ENCODE results near the gene ASPN. TPM values are rescaled to one million over a fixed set of nuclear protein-coding genes. Genes with fewer than 3 reads are reported as not detected.

Gene ASPN
- total RNA-seq, 2 experiments from 2014 or later = not detected

DNA sequence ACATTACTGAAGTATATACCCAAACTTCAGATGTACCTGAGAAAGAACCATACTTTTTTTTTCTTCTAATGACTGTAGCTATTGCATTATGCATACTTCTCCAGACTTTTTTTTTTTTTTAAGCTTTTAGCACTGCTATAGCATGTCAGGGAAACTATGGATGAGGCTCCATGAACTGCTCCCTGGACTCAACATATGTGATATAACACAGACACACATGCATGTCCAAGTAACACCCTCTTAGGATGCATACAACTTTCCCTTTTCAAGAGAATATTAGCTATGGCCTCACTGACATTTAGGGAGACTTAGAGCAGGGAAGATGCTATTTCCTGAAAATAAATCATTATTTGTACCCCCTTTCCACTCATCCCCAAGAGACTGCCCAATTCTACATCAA is 499 bp upstream of the ASPN start:
- no peak overlapping the region for H3K4me3 Mint-ChIP-seq
- no peak overlapping the region for H3K27ac Mint-ChIP-seq
- H3K27me3 Mint-ChIP-seq (ENCODE audit: low read depth) = no peaks in the 10 kb centered on the region
- H3K36me3 Mint-ChIP-seq (ENCODE audit: low read depth) = no peaks in the 10 kb centered on the region
- H3K4me1 Mint-ChIP-seq (ENCODE audit: low read depth) = peaks cover 5% of the 10 kb centered on the region
- intact Hi-C loops (cut with micrococcal nuclease) = no loop called here
- H3K9me3 Mint-ChIP-seq = no peaks in the 10 kb centered on the region
- CTCF ChIA-PET = no interaction called here
- no peak for DNase-seq

DNA sequence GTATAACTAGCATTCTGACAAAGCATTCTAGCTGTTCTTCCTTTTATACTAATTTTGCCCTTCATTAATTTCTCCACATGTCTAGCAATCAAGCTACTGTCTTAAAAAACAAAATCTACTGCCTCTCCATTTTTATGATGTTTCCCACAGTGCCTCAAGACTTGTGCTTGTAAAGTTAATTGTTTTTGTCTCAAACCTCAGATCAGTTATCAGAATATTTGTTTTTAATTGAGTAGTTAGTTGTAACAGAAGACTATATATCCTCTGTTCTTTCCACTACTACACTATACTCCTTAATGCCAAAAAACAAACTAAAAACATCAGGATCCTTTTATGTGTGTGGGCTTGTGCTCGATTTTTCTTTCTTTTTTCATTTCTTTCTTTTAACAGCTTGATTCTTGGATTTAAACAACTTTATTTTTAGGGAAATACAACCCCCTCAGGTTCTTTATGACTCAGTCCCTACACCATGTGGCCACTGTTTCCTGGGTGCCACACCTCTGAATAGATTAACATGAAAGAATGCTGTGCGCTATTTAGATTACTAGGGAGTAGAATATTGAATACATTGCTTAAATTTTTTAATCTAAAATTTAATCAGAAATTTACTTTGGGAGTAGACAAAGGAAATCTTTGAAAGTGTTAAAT is 1.2 kb downstream of the ASPN start:
- Mint-ChIP-seq H3K9me3 (no peaks in the 10 kb centered on the region), H3K27ac (no peak overlapping the region), H3K4me1 (ENCODE audit: low read depth) (peaks cover 7% of the 10 kb centered on the region), H3K4me3 (no peak overlapping the region), H3K36me3 (ENCODE audit: low read depth) (no peaks in the 10 kb centered on the region), H3K27me3 (ENCODE audit: low read depth) (no peaks in the 10 kb centered on the region)
- intact Hi-C loops (cut with micrococcal nuclease) = no loop called here
- CTCF ChIA-PET = no interaction called here
- DNase-seq = no peak

DNA sequence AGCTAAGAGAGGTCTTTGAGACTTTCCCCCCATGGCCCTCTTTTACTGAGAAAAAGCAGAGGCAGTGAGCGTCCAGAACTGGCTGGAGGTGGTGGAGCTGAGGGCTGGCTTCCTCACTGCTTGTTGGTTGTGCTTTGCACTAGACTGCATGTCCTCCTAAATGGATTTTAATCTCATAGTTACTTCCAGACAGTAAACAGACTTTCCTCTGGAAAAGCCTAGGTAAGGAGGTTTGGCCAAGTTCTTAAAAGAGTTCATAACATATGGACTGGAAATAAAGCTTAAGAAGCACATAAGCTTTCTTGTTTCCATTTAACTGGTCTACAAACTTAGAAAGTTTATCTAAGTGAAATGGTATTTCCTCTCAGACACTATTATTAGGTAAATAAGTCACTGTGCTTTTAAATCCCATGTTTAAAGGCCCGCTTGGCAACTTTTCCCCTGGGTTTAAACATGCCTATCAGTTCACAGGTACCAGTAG is 2.0 kb downstream of the ASPN start:
- H3K9me3 Mint-ChIP-seq = no peaks in the 10 kb centered on the region
- no peak for DNase-seq
- H3K27me3 Mint-ChIP-seq (ENCODE audit: low read depth) = no peaks in the 10 kb centered on the region
- peaks cover 7% of the 10 kb centered on the region for H3K4me1 Mint-ChIP-seq (ENCODE audit: low read depth)
- H3K36me3 Mint-ChIP-seq (ENCODE audit: low read depth) = no peaks in the 10 kb centered on the region
- CTCF ChIA-PET = no interaction called here
- intact Hi-C loops (cut with micrococcal nuclease) = no loop called here
- no peak overlapping the region for H3K27ac Mint-ChIP-seq
- H3K4me3 Mint-ChIP-seq = no peak overlapping the region

DNA sequence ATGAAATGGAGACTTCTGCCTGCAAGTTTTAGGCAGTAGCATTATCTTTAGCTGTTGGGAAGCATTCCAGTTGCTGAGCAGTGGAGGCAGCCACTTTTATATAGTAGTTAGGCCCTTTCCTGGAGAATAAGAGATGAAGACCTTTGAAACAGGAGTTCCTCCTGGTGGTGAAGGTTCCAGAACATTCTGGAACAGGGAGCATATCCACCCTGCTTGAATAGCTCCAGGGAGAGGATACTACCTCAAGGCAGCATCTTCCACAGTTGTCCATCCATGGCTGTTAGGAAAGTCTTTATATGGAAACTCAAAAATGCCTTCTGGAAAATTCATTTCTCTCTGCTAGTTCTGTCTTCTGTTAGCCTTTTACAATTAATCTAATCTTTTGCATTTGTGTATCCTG is 3.0 kb downstream of the ASPN start:
- no peaks in the 10 kb centered on the region for H3K27me3 Mint-ChIP-seq (ENCODE audit: low read depth)
- no peak for DNase-seq
- intact Hi-C loops (cut with micrococcal nuclease) = no loop called here
- no peaks in the 10 kb centered on the region for H3K9me3 Mint-ChIP-seq
- CTCF ChIA-PET = interaction anchor here (1.1 kb wide), 1 partner anchor 12 kb away, joined by 3 read pairs; no protein-coding TSS in a partner anchor
- peaks cover 7% of the 10 kb centered on the region for H3K4me1 Mint-ChIP-seq (ENCODE audit: low read depth)
- no peak overlapping the region for H3K27ac Mint-ChIP-seq
- no peak overlapping the region for H3K4me3 Mint-ChIP-seq
- no peaks in the 10 kb centered on the region for H3K36me3 Mint-ChIP-seq (ENCODE audit: low read depth)

DNA sequence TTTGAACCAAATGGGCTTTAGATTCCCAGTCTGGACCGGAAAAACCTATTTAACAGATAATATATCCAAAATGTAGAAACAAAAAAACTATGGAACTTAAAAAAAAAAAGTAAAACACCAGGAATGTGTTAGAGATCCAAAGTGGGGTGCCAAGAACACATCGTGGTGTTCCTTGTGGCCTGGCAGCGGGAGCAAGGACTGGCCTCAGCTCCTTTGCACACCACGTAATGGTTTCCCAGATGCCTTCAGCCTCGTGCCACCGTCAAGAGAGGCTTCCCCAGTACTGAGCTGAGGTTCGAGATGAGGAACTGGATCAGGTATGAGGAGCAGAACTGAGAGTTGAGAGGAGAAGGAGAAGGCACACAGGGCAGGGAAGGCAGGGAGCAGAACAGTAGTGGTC is 3.5 kb downstream of the ASPN start:
- no peak overlapping the region for H3K4me3 Mint-ChIP-seq
- no peaks in the 10 kb centered on the region for H3K36me3 Mint-ChIP-seq (ENCODE audit: low read depth)
- intact Hi-C loops (cut with micrococcal nuclease) = no loop called here
- H3K9me3 Mint-ChIP-seq = no peaks in the 10 kb centered on the region
- H3K27me3 Mint-ChIP-seq (ENCODE audit: low read depth) = no peaks in the 10 kb centered on the region
- DNase-seq = no peak
- CTCF ChIA-PET = interaction anchor here (1.1 kb wide), 1 partner anchor 12 kb away, joined by 3 read pairs; no protein-coding TSS in a partner anchor
- H3K27ac Mint-ChIP-seq = no peak overlapping the region
- H3K4me1 Mint-ChIP-seq (ENCODE audit: low read depth) = peaks cover 7% of the 10 kb centered on the region

DNA sequence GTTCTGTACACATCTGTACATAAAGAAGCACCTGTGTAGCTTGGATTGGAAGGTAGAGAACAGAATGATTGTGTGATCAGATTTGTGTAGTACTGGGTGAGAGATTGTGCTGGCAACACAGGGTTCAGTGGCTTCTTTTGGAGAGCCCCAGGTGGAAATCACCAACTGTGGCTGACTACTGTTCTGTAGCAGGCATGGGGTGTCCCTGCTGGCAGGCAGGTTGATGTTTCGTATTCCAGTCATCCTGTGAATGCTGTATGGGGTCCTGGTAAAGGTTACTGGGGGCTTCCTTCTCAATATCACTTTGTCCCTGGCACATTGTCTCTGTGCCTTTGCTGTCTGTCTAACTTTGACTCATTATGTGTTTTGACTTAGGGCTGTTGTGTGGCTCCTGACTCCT is 5.3 kb downstream of the ASPN start:
- Mint-ChIP-seq H3K36me3 (ENCODE audit: low read depth) (no peaks in the 10 kb centered on the region), H3K27me3 (ENCODE audit: low read depth) (no peaks in the 10 kb centered on the region), H3K27ac (no peak overlapping the region), H3K9me3 (no peaks in the 10 kb centered on the region), H3K4me3 (no peak overlapping the region), H3K4me1 (ENCODE audit: low read depth) (peaks cover 7% of the 10 kb centered on the region)
- DNase-seq = peak; percentile 21
- intact Hi-C loops (cut with micrococcal nuclease) = no loop called here
- CTCF ChIA-PET = no interaction called here

DNA sequence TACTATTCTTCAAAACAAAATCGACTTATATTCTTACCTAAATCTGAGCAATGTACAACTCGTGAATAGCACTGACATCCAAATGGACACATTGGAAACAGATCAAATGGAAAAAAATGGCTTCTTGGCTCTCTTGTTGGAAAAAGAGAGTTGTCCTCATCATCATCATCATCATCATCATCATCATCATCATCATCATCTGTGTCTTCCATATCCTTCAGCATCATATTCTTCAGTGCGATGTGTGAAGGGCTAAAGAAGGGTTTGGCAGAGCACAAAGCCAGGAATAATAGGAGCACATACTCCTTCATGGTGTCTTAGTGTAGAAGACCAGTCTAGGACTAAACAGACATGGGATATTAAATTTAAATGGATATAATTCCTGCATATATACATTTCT is 7.7 kb downstream of the ASPN start:
- no peaks in the 10 kb centered on the region for H3K9me3 Mint-ChIP-seq
- H3K27ac Mint-ChIP-seq = no peak overlapping the region
- no peak for DNase-seq
- intact Hi-C loops (cut with micrococcal nuclease) = no loop called here
- H3K4me3 Mint-ChIP-seq = no peak overlapping the region
- CTCF ChIA-PET = no interaction called here
- H3K36me3 Mint-ChIP-seq (ENCODE audit: low read depth) = no peaks in the 10 kb centered on the region
- no peaks in the 10 kb centered on the region for H3K27me3 Mint-ChIP-seq (ENCODE audit: low read depth)
- peaks cover 2% of the 10 kb centered on the region for H3K4me1 Mint-ChIP-seq (ENCODE audit: low read depth)

DNA sequence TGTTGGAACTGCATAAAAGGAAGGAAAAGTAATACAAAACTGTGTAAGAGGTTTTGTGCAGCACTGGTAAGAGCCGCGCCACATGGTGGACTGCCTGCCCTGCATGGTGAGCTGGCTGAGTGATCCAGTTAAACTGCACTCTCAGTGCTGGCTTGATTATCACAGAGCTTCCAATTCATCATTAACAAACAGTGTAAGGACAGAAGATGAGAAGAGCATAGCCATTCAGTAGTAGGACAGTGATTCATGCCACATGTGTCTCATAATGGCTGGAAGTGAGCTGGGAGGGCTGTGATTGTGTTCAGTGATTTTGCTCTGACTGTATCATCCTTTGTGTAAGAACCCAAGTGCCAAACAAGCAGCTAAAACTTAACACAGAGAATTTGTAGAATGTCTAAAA is 14.1 kb downstream of the ASPN start:
- CTCF ChIA-PET = no interaction called here
- no peaks in the 10 kb centered on the region for H3K36me3 Mint-ChIP-seq (ENCODE audit: low read depth)
- H3K4me1 Mint-ChIP-seq (ENCODE audit: low read depth) = no peaks in the 10 kb centered on the region
- intact Hi-C loops (cut with micrococcal nuclease) = no loop called here
- no peaks in the 10 kb centered on the region for H3K9me3 Mint-ChIP-seq
- DNase-seq = no peak
- no peaks in the 10 kb centered on the region for H3K27me3 Mint-ChIP-seq (ENCODE audit: low read depth)
- H3K4me3 Mint-ChIP-seq = no peak overlapping the region
- H3K27ac Mint-ChIP-seq = no peak overlapping the region

DNA sequence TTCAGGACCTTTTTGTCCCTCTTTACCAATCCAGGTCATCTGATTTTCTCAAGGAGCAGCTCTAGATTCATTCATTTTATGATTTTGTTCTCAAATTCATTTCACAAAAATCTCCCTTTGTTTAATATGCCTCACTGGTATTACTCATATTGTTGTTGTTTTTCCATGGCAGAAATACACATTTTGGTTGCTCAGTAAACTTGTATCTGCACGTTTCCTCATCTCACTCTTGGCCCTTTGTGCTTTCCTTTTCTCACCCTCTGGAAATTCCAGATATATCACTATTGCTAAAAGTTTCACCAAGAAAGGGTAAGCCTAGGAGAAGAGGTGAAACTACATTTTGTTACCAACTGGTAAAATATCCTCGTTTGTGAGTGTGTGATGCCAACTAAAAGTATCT is 14.8 kb downstream of the ASPN start:
- no peaks in the 10 kb centered on the region for H3K36me3 Mint-ChIP-seq (ENCODE audit: low read depth)
- H3K9me3 Mint-ChIP-seq = no peaks in the 10 kb centered on the region
- DNase-seq = no peak
- H3K4me3 Mint-ChIP-seq = no peak overlapping the region
- CTCF ChIA-PET = no interaction called here
- no peaks in the 10 kb centered on the region for H3K4me1 Mint-ChIP-seq (ENCODE audit: low read depth)
- H3K27me3 Mint-ChIP-seq (ENCODE audit: low read depth) = no peaks in the 10 kb centered on the region
- no peak overlapping the region for H3K27ac Mint-ChIP-seq
- intact Hi-C loops (cut with micrococcal nuclease) = no loop called here

DNA sequence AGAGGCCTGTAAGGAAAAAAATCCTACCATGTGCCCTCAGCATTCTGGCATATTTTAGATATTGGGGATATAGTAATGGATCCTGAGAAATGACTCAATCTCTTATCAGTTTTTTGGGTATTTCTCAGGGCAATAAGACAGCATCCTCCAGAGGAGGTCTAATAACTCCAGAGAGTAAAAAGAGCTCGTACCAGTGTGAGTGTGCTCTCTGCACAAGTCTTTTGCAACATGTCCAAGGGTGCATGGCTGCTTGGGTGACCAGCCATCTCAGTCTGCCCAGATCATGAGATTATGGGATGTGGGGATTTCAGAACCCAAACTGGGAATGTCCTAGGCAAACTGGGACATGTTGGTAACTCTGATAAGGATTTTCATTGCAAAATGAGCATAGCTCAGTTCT is 15.3 kb downstream of the ASPN start:
- no peaks in the 10 kb centered on the region for H3K36me3 Mint-ChIP-seq (ENCODE audit: low read depth)
- CTCF ChIA-PET = no interaction called here
- no peaks in the 10 kb centered on the region for H3K4me1 Mint-ChIP-seq (ENCODE audit: low read depth)
- H3K9me3 Mint-ChIP-seq = no peaks in the 10 kb centered on the region
- H3K27ac Mint-ChIP-seq = no peak overlapping the region
- H3K27me3 Mint-ChIP-seq (ENCODE audit: low read depth) = no peaks in the 10 kb centered on the region
- intact Hi-C loops (cut with micrococcal nuclease) = no loop called here
- H3K4me3 Mint-ChIP-seq = no peak overlapping the region
- no peak for DNase-seq

DNA sequence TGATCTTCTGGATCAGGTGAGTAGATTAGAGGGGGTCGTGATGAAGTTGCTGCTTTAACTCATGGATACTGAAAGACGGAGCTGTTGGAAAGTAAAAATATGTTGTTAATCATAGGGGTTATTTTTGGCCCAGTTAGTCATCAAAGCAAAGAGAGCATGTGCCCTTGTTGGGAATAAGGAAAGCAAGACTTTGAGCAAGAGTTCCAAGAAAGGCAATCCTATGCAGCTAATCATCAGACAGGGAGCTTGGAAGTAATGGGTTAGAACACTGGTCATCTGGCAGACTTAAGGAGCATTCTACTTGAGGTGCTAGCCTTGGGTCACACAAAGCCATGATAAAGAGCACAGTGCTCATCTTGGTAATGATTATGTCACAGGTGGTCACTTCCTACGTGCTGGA is 18.3 kb downstream of the ASPN start:
- H3K27ac Mint-ChIP-seq = no peak overlapping the region
- no peaks in the 10 kb centered on the region for H3K27me3 Mint-ChIP-seq (ENCODE audit: low read depth)
- H3K36me3 Mint-ChIP-seq (ENCODE audit: low read depth) = no peaks in the 10 kb centered on the region
- no peaks in the 10 kb centered on the region for H3K9me3 Mint-ChIP-seq
- no peak for DNase-seq
- CTCF ChIA-PET = interaction anchor here (1.2 kb wide), 1 partner anchor 19 kb away, joined by 5 read pairs; no protein-coding TSS in a partner anchor
- intact Hi-C loops (cut with micrococcal nuclease) = no loop called here
- H3K4me1 Mint-ChIP-seq (ENCODE audit: low read depth) = no peaks in the 10 kb centered on the region
- no peak overlapping the region for H3K4me3 Mint-ChIP-seq

DNA sequence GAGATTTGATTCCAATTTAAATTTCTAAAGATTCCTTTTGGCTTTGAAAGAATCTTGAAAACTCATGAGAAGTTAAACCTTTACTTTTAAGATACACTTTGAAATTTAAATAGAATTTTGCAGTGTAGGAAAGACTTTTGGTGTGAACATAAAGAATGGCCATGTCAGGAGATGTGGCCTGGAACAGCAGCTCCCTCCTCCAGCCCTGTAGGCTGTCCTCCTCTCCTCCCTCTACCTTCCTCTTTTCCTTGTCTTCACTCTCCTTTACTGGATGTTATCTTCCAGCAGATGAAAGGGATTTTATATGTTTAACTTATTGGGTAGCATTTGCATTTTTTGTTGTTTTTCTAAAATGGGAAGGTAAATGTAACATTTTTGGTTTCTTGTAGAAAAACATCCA is 18.9 kb downstream of the ASPN start:
- no peak overlapping the region for H3K27ac Mint-ChIP-seq
- no peaks in the 10 kb centered on the region for H3K36me3 Mint-ChIP-seq (ENCODE audit: low read depth)
- CTCF ChIA-PET = interaction anchor here (1.2 to 1.4 kb wide), 2 partner anchors 18 to 31 kb away, joined by 3 to 5 read pairs; no protein-coding TSS in a partner anchor
- no peaks in the 10 kb centered on the region for H3K9me3 Mint-ChIP-seq
- H3K4me3 Mint-ChIP-seq = no peak overlapping the region
- H3K4me1 Mint-ChIP-seq (ENCODE audit: low read depth) = no peaks in the 10 kb centered on the region
- no peak for DNase-seq
- intact Hi-C loops (cut with micrococcal nuclease) = no loop called here
- no peaks in the 10 kb centered on the region for H3K27me3 Mint-ChIP-seq (ENCODE audit: low read depth)

DNA sequence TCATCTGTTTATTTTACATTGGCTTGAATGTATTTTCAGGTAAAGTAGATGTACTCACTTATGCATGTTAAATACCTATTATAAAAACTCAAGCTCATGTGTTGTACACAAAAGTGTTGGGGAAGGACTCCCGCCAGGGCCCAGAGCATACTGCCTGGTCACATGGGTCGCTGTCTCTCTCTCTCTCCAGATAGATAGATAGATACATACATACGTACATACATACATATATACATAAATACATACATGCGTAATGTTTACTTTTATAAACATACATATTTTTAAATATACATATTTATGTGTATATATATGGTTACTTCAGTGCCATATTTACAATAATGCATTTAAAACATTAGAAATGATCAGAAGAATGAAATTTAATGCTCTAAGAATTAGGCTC is 24.7 kb downstream of the ASPN start:
- Mint-ChIP-seq H3K27ac (no peak overlapping the region), H3K9me3 (no peaks in the 10 kb centered on the region), H3K27me3 (ENCODE audit: low read depth) (no peaks in the 10 kb centered on the region), H3K36me3 (ENCODE audit: low read depth) (no peaks in the 10 kb centered on the region), H3K4me3 (no peak overlapping the region), H3K4me1 (ENCODE audit: low read depth) (no peaks in the 10 kb centered on the region)
- CTCF ChIA-PET = no interaction called here
- intact Hi-C loops (cut with micrococcal nuclease) = no loop called here
- no peak for DNase-seq
